HepG2 (cell line): ENCODE measurements around the gene TTC38. TPM values are rescaled to one million over a fixed set of nuclear protein-coding genes. Genes with fewer than 3 reads are reported as not detected.

Source experiments
- ATAC-seq: fragments of 200-7000 bp; cut with Tn5 transposase; 3 replicates; pipeline ENCODE4 v1.9.1; 2020; ENCODE audit warnings: mild to moderate bottlenecking, moderate library complexity
- BruUV-seq: library from RNA; stranded (reverse); fragments of 400-500 nt; replicated peaks from 2 replicates; lab custom pipeline; 2021; lab: Mats Ljungman, UMichigan
- CTCF ChIA-PET: fragments of 300-600 bp; formaldehyde crosslinking; extraction: SDS; loops from one replicate; lab custom pipeline; 2021; ENCODE audit warnings: low total read pairs, inconsistent platforms, low intra/inter-chr PET ratio; lab: Yijun Ruan, JAX
- POLR2A ChIA-PET: fragments of 350-600 bp; sonication (Branson Sonifier 250); formaldehyde crosslinking; loops from one replicate; lab custom pipeline; 2020; ENCODE audit warnings: antibody characterized with exemption, inconsistent platforms; lab: Yijun Ruan, JAX
- DNase-seq: peaks from one replicate; pipeline ENCODE4 v3.0.0-alpha.2; 2015; ENCODE audit warnings: low spot score
- FAIRE-seq: peaks from 3 replicates; lab custom pipeline; 2011; peaks lifted over from hg19 to GRCh38; lab: Jason Lieb, UNC
- H2AFZ ChIP-seq: one replicate; pipeline ENCODE4 v1.6.1; 2011; ENCODE audit warnings: low read length, inconsistent platforms
- H3K27ac ChIP-seq: fragments of 300-600 bp; 3 replicates; pipeline ENCODE4 v1.8.0; 2011; ENCODE audit warnings: mixed run types, mild to moderate bottlenecking, mixed read lengths, low read length, inconsistent platforms; ENCODE audit not compliant: insufficient read depth; ENCODE audit errors: extremely low read length
- H3K27me3 ChIP-seq, 2 experiments: fragments of 200-600 bp in 1 of 2; 2 replicates in 1 of 2; 3 replicates in 1 of 2; pipeline versions ENCODE4 v1.6.0 to v1.8.0; 2011; ENCODE audit warnings: low read length in 2 of 2, mild to moderate bottlenecking in 2 of 2, moderate library complexity in 2 of 2, inconsistent platforms in 1 of 2; ENCODE audit not compliant: insufficient read depth in 2 of 2, control insufficient read depth in 1 of 2
- H3K36me3 ChIP-seq, 2 experiments: fragments of 200-600 bp in 1 of 2; replicated peaks in 1 of 2; 2 replicates in 1 of 2; 3 replicates in 1 of 2; pipeline versions ENCODE4 v1.5.1 to v1.8.0; 2011; ENCODE audit warnings: low read length in 2 of 2, inconsistent platforms in 1 of 2; ENCODE audit not compliant: insufficient read depth in 2 of 2, control insufficient read depth in 1 of 2
- H3K4me1 ChIP-seq: 2 replicates; pipeline ENCODE4 v1.5.1; 2012; ENCODE audit warnings: low read length, inconsistent platforms; ENCODE audit not compliant: insufficient read depth
- H3K4me2 ChIP-seq: 2 replicates; pipeline ENCODE4 v1.6.0; 2011; ENCODE audit warnings: low read depth, low read length, inconsistent platforms
- H3K4me3 ChIP-seq, 3 experiments: fragments of 200-600 bp in 1 of 3; sonication (generic), shearing (Covaris generic) in 1 of 3; replicated peaks in 1 of 3; 2 replicates each; pipeline ENCODE4 v1.5.1; 2011 to 2016; ENCODE audit warnings: low read length in 3 of 3, inconsistent platforms in 2 of 3, low read depth in 2 of 3, mild to moderate bottlenecking in 2 of 3, control low read depth in 1 of 3, mixed read lengths in 1 of 3; ENCODE audit not compliant: insufficient read depth in 1 of 3
- H3K79me2 ChIP-seq: one replicate; pipeline ENCODE4 v1.6.1; 2011; ENCODE audit warnings: low read length, inconsistent platforms; ENCODE audit not compliant: insufficient read depth
- H3K9ac ChIP-seq: 2 replicates; pipeline ENCODE4 v1.6.0; 2011; ENCODE audit warnings: mild to moderate bottlenecking, low read depth, low read length, inconsistent platforms; ENCODE audit not compliant: insufficient read depth
- H3K9me3 ChIP-seq: 2 replicates; pipeline ENCODE4 v1.5.1; 2012; ENCODE audit warnings: mild to moderate bottlenecking, low read length
- H4K20me1 ChIP-seq: 2 replicates; pipeline ENCODE4 v1.6.0; 2011; ENCODE audit warnings: inconsistent platforms, mild to moderate bottlenecking, low read length, moderate library complexity; ENCODE audit not compliant: insufficient read depth
- BRF2 ChIP-seq: sonication (generic); formaldehyde crosslinking; IDR thresholded peaks from 2 replicates; pipeline ENCODE4 v1.8.1; 2022; ENCODE audit warnings: mild to moderate bottlenecking, missing genetic modification reagents
- ETV6 ChIP-seq: sonication (generic); formaldehyde crosslinking; conservative IDR thresholded peaks from 2 replicates; pipeline ENCODE4 v1.4.0; 2020; ENCODE audit warnings: missing genetic modification reagents
- MXD1 ChIP-seq: sonication (generic); formaldehyde crosslinking; IDR thresholded peaks from 2 replicates; pipeline ENCODE4 v1.4.0; 2020; ENCODE audit warnings: mild to moderate bottlenecking, missing genetic modification reagents
- MZF1 ChIP-seq: sonication (generic); formaldehyde crosslinking; IDR thresholded peaks from 2 replicates; pipeline ENCODE4 v1.8.1; 2023; ENCODE audit warnings: mild to moderate bottlenecking, missing genetic modification reagents, borderline replicate concordance
- NFE2L2 ChIP-seq: fragments of 150-350 bp; IDR thresholded peaks from 2 replicates; pipeline ENCODE4 v1.6.1; 2014; ENCODE audit warnings: low read length
- PRPF4 ChIP-seq: fragments of 200-400 bp; formaldehyde crosslinking; IDR thresholded peaks from 2 replicates; pipeline ENCODE4 v1.6.1; 2016; ENCODE audit warnings: low read length, low read depth; ENCODE audit not compliant: poor library complexity, severe bottlenecking
- SOX5 ChIP-seq: IDR thresholded peaks from 2 replicates; pipeline ENCODE4 v1.6.1; 2016; ENCODE audit warnings: borderline replicate concordance
- ZBTB33 ChIP-seq: sonication (generic); formaldehyde crosslinking; IDR thresholded peaks from 2 replicates; pipeline ENCODE4 v1.4.0; 2020; ENCODE audit warnings: missing genetic modification reagents
- ZNF235 ChIP-seq: sonication (generic); formaldehyde crosslinking; IDR thresholded peaks from 2 replicates; pipeline ENCODE4 v1.8.1; 2023; ENCODE audit warnings: mild to moderate bottlenecking, missing genetic modification reagents, borderline replicate concordance
- ZNF510 ChIP-seq: sonication (generic); formaldehyde crosslinking; IDR thresholded peaks from 2 replicates; pipeline ENCODE4 v1.4.0; 2020; ENCODE audit warnings: low read depth, mild to moderate bottlenecking, missing genetic modification reagents
- ZNF710 ChIP-seq: sonication (generic); formaldehyde crosslinking; IDR thresholded peaks from 2 replicates; pipeline ENCODE4 v1.5.0; 2020; ENCODE audit warnings: mild to moderate bottlenecking, missing genetic modification reagents, borderline replicate concordance
- ZNF879 ChIP-seq: sonication (generic); formaldehyde crosslinking; IDR thresholded peaks from 2 replicates; pipeline ENCODE4 v1.8.1; 2023; ENCODE audit warnings: missing genetic modification reagents
- WGBS: methylation state at CpG from one replicate; pipeline ENCODE4 v1.1.6; 2017; ENCODE audit warnings: low lambda C conversion rate; 5-methylcytosine and 5-hydroxymethylcytosine counted together
- in situ Hi-C: cut with HindIII; loops from 2 replicates; pipeline ENCODE4 v1.10.0; 2017; ENCODE audit warnings: low pct_unique_long_range_greater_than_20kb; ENCODE audit not compliant: extremely low pct_ligation_motif_present
- intact Hi-C: fragments of 100-400 bp; cut with micrococcal nuclease; formaldehyde crosslinking; loops from one replicate; pipeline ENCODE4 v1.10.0; 2022; ENCODE audit not compliant: unreplicated experiment
- polyA plus RNA-seq, 8 experiments: library from polyadenylated mRNA; depleted of rRNA in 3 of 8; stranded (reverse) in 7 of 8; unstranded in 1 of 8; fragments of >200 nt; fragmentation: Illumina TruSeq in 4 of 8; extraction: Trizol in 4 of 8; gene quantifications; 2 replicates each; pipeline versions ENCODE4 v1.2.1 to v1.2.3, GENCODE V29; 2011 to 2016; ENCODE audit warnings: low read depth in 4 of 8, missing spikeins in 1 of 8, mixed read lengths in 1 of 8; ENCODE audit not compliant: insufficient read depth in 1 of 8
- total RNA-seq, 5 experiments: library from RNA; depleted of rRNA; stranded (reverse); fragments of >200 nt; fragmentation: Illumina TruSeq; extraction: Trizol; gene quantifications; 2 replicates each; pipeline ENCODE4 v1.2.3, GENCODE V29; 2016; ENCODE audit warnings: low read depth in 1 of 5
- TF ChIP-seq, protein P1 (sequence below): IDR thresholded peaks from 2 replicates; pipeline ENCODE4 v1.6.1; 2016; ENCODE audit warnings: control low read depth

Gene TTC38
- total and polyA plus RNA-seq, 2 of the 13 experiments (the other 11 are each of a cell fraction or from before 2014, with no cell fraction given): 101 to 105 TPM

- peaks cover 21% of the 10 kb centered on the region for H3K4me1 ChIP-seq
- in situ Hi-C loops: no loop called here
- no peaks in the 10 kb centered on the region for H3K27me3 ChIP-seq
- H3K9me3 ChIP-seq: no peaks in the 10 kb centered on the region
- H3K4me2 ChIP-seq: no peak overlapping the region
- no peak overlapping the region for H2AFZ ChIP-seq
- intact Hi-C loops: no loop called here
- DNase-seq: no peak
- ChIA-PET CTCF (no interaction called here), POLR2A (interaction anchor here (1.3 kb wide), 1 partner anchor 21 kb away, joined by 6 read pairs; the partner anchor contains the start of gene TTC38)
- H3K4me3 ChIP-seq: no peak overlapping the region
- TF ChIP-seq, protein P1, sequence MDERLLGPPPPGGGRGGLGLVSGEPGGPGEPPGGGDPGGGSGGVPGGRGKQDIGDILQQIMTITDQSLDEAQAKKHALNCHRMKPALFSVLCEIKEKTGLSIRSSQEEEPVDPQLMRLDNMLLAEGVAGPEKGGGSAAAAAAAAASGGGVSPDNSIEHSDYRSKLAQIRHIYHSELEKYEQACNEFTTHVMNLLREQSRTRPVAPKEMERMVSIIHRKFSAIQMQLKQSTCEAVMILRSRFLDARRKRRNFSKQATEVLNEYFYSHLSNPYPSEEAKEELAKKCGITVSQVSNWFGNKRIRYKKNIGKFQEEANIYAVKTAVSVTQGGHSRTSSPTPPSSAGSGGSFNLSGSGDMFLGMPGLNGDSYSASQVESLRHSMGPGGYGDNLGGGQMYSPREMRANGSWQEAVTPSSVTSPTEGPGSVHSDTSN (CRISPR knock-in tag): no peak
- TF ChIP-seq MZF1 (CRISPR knock-in tag) (no peak), ZNF879 (no peak), ETV6 (CRISPR knock-in tag) (no peak), ZBTB33 (CRISPR knock-in tag) (no peak), NFE2L2 (no peak), MXD1 (CRISPR knock-in tag) (no peak), ZNF510 (CRISPR knock-in tag) (no peak), SOX5 (no peak), BRF2 (CRISPR knock-in tag) (no peak), ZNF710 (CRISPR knock-in tag) (no peak), ZNF235 (CRISPR knock-in tag) (no peak), PRPF4 (no peak)
- ATAC-seq: no peak
- no TSS peak for BruUV-seq
- H3K79me2 ChIP-seq: peaks cover under 1% of the 10 kb centered on the region
- no peak overlapping the region for H3K9ac ChIP-seq
- H4K20me1 ChIP-seq: no peaks in the 10 kb centered on the region
- peaks cover 3% of the 10 kb centered on the region in 2 experiments; a peak in 2 of 5 replicates for H3K36me3 ChIP-seq
- FAIRE-seq: no peak
- WGBS: 96% methylated on average over 8 of the region's 10 CpGs
- H3K27ac ChIP-seq: no peak overlapping the region
Measured at GRCh38 chr22:46246178-46246577, 21.6 kb upstream of the TTC38 start.
